ENCODE results near the gene TAAR1. TPM values are rescaled to one million over a fixed set of nuclear protein-coding genes. Genes with fewer than 3 reads are reported as not detected.

The TAAR1 gene
- total RNA-seq, 4 donors from 2014 or later: not detected

DNA sequence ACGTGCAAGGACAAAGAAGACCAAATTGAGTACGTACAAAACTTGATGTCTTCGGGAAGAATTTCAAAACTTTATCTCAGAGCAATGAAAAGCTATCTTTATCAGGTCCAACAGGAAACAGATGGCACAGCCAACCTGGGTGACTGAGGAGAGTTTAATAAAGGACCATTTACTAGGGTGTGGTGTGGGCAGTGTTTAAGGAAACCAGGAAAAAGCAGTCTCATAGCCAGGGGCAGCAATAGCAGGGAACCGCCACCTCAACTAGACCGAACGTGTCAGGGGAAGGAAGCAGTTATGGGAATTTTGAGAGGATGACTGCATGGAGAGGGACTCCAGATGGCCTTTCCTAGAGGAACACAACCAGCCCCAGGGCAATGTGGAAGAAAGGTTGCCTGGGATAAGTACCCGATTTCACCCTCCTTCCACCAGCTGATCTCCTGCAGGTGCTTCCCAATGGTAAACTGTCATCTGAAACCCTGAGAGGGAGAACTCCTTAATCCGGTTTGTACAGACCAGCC is 54.3 kb downstream of the TAAR1 start:
- TF ChIP-seq, protein P1, sequence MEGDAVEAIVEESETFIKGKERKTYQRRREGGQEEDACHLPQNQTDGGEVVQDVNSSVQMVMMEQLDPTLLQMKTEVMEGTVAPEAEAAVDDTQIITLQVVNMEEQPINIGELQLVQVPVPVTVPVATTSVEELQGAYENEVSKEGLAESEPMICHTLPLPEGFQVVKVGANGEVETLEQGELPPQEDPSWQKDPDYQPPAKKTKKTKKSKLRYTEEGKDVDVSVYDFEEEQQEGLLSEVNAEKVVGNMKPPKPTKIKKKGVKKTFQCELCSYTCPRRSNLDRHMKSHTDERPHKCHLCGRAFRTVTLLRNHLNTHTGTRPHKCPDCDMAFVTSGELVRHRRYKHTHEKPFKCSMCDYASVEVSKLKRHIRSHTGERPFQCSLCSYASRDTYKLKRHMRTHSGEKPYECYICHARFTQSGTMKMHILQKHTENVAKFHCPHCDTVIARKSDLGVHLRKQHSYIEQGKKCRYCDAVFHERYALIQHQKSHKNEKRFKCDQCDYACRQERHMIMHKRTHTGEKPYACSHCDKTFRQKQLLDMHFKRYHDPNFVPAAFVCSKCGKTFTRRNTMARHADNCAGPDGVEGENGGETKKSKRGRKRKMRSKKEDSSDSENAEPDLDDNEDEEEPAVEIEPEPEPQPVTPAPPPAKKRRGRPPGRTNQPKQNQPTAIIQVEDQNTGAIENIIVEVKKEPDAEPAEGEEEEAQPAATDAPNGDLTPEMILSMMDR (IDR thresholded peaks at IDR 0.05; ENCODE audit: low read depth): no peak

DNA sequence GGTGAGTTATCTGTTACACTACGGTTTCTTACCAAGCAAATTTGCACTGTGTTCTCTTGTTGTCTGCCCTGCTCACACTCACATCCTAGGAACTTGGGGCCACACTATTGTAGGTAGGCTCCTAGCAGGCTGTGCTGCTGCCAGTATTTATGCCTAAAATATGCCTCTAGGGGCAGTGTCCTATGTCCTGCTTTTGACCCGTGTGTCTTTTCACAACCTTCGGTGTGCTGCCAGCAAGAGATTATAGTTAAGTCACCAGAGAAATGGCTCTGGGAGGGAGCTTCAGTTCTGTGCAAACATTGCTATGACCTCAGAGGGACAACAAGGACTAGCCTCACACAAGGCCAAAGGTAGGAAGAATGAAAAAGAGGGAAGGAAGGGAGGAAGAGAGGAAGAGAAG is 60.5 kb downstream of the TAAR1 start:
- TF ChIP-seq, protein P1 (IDR thresholded peaks at IDR 0.05; ENCODE audit: low read depth): no peak

DNA sequence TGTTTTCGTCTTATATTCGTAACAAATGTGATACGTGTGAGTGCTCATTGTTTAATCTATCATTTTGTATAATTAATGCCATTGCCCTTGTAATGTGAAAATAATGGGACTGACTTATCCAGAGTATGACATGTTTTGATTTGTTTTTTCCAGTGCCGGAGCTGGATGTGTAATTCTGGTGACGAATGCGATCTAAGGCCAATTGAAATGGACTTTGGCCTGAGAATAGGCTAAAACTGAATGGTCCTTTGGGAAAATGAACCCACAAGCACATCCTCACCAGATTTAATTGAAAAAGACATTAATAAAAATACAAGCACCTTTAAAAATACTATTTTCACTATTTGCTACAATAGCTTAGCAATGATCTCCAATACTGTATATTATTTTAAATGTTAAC is 62.8 kb downstream of the TAAR1 start:
- TF ChIP-seq, protein P1 (IDR thresholded peaks at IDR 0.05; ENCODE audit: low read depth): no peak

Other genes with a start within 250 kb of the TAAR1 start
- gene STX7, start 146.1 kb downstream of the TAAR1 start, total RNA-seq: 10 to 100 TPM; 38.4 to 94.7 (median 57.1) TPM
- gene TAAR9, start 120.9 kb downstream of the TAAR1 start, total RNA-seq: not detected
- gene TAAR8, start 106.5 kb downstream of the TAAR1 start, total RNA-seq: not detected
- gene TAAR6, start 88.9 kb downstream of the TAAR1 start, total RNA-seq: not detected
- not detected for gene TAAR5, start 69.4 kb downstream of the TAAR1 start, total RNA-seq
- gene TAAR2, start 34.9 kb downstream of the TAAR1 start, total RNA-seq: not detected
- gene VNN1, start 54.9 kb upstream of the TAAR1 start, total RNA-seq: 10 to 100 TPM in 1 of 4 donors, 1 to 10 TPM in 3; 4.5 to 41.6 (median 7.0) TPM
- gene VNN2, start 98.7 kb upstream of the TAAR1 start, total RNA-seq: 100 to 1,000 TPM in 1 of 4 donors, 10 to 100 TPM in 1, 1 to 10 TPM in 2; 2.8 to 122 (median 21.6) TPM
- 10 to 100 TPM; 13.4 to 42.0 (median 19.5) TPM for gene SLC18B1, start 139.5 kb upstream of the TAAR1 start, total RNA-seq
- gene RPS12, start 155.4 kb upstream of the TAAR1 start, total RNA-seq: 1,000 to 10,000 TPM; 1,034 to 2,095 (median 2,014) TPM

Measured in subcutaneous adipose tissue (tissue), 4 donors.